HG03558 (cell line): ENCODE results near the gene FRYL.

Source experiments
- ATAC-seq: cut with Tn5 transposase; IDR thresholded peaks from one replicate; pipeline ENCODE4 v1.9.1; 2021; ENCODE audit warnings: moderate number of reproducible peaks; ENCODE audit not compliant: unreplicated experiment; ENCODE audit errors: extremely low read depth

FRYL gene

DNA sequence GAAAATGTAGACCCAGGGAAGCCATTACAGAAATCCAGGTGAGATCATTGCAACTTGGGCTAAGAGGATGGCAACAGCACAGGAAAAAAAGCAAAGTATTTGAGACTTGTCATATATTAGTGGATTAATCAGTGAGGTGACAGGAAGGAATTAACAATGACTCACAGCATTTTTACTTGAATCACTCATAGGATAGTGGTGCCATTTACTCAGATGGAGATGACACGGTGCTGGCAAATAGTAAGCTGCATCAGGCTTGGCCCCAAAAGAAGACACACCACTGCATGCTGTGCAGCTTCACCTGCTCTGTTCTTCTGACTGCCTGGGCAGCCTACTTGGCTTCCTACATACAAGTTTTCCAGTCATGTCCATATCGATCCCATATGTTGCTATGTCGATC, 144.8 kb downstream of the FRYL start:
- no peak for ATAC-seq

DNA sequence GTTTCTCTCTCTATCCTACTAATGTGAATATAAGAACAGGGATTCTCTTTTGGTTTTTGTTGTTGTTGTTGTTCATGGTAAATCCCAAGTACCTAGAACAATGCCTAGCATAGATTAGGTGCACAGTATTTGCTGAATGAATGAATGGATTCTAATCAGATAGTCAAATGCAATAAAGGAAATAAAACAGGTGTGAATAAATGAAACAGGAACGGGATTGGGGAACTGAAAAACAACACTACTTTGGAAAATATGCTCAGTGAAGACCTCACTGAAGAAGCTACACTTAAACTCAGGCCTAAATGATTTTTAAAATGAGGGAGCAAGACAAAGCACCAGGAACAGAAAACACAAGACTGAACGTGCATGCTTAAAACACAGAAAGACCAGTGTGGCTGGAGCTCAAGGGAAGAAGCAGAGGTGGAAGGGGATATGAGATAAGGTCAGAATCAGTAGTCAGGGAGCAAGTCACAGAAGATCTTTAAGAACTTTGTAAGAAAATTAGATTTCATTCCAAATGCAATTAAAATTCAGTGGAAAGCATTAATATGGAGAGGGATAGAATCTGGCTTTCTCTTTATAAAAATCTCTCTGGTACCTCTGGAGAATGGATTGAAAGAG, 145.3 kb downstream of the FRYL start:
- no peak for ATAC-seq

DNA sequence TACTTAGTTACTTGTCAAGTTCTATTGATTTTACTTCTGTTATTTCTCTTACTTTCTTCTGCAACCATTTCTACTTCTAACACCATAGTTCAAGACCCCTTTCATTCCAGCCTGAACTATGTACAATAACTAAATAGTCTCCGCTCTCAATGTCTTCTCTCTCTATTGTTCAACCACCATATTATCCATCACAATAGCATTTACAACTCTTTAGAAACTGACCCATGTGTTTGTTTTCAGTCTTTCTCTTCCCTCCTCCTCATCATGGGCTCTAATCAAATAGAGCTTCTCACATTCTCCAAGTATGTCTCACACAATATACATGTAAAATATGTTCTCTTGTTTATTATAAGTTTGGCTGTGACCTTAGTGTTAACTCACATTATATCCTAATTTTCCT, 146.4 kb downstream of the FRYL start:
- ATAC-seq, result no peak

GRCh38 chr4:48629458-48629857, 150.6 kb downstream of the FRYL start:
- ATAC-seq, result no peak

DNA sequence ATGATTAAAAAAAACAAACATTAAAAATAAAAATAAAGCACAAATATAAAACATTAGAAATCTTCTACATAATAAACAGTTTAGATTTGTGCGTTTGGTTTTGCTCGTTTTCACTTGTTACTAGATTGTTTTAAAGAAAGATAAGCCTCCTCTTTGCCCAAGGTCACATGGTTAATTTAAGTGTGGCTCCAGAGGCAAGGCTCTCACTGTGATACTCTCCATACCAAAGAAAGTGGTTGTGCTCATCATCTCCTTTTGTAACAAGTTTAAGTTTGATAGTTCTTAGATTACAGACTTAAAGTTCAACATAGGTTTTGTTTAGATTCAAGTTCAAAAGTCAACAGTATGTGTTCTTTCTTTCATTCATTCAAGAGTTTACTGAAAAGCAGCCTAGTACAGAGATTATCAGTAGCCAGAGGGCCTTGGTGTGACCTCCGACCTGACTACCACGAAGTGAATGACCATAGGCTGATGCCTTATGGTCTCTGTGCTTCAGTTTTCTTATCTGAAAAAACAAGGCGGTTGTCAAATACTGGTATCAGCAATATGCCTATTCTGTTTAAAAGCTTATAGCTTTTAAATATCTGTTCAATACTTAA, 156.8 kb downstream of the FRYL start:
- ATAC-seq, result no peak

DNA sequence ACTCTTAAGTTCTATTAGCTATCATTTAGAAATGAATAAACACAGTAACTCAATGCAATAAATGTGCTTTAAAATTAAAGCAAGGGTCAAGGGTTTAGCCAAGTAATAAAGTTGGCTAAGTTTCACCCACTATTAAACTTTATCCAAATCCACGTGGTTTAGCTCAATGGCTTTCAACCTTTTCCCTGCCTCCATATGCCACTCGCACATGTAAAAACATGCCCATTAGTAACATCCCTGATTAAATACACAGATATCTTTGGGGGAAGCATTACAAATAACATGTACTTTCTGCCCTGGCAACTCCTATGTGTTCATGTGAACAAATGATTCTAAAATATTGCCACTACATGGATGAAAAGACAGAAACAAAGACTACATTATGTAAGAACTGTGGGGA, 159.2 kb downstream of the FRYL start:
- ATAC-seq, result no peak

- no peak for ATAC-seq
These were observed 160.0 kb downstream of the FRYL start for GRCh38 chr4:48620093-48620492.

GRCh38 chr4:48604527-48604926, 175.6 kb downstream of the FRYL start:
- ATAC-seq, result no peak

DNA sequence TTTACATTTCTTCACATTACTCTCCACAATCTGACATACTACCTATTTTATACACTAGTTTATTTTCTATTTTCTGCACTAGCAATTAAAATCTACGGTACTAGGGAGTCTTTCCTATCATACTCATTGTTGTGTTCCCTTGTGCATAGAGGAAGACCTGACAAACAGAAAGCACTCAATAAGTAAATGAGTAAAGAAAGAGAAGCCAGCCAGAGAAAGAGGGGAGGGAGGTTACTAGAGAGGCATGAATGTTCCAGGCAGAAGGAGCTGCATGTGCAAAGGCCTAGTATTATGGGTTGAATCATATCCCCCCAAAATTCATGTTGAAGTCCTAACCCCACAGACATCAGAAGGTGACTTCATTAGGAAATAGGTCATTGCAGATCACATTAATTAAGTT, 176.0 kb downstream of the FRYL start:
- ATAC-seq, result no peak

- no peak for ATAC-seq
These were observed 176.6 kb downstream of the FRYL start for GRCh38 chr4:48603366-48604003.

DNA sequence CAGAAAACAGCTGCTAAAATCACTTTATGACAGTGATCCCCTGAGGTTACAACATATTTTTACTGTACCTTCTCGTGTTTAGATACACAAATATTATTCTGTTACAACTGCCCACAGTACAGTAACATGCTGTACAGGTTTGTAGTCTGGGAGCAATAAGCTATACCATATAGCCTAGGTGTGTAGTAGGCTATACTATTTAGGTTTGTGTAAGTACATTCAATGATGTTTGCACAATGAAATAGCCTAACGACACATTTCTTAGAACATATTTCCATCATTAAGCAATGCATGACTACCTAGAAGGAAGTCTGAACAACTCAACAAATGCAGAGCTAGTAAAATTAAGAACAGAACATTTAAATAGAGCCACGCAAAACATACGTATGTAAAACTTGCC, 177.3 kb downstream of the FRYL start:
- ATAC-seq, result no peak

DNA sequence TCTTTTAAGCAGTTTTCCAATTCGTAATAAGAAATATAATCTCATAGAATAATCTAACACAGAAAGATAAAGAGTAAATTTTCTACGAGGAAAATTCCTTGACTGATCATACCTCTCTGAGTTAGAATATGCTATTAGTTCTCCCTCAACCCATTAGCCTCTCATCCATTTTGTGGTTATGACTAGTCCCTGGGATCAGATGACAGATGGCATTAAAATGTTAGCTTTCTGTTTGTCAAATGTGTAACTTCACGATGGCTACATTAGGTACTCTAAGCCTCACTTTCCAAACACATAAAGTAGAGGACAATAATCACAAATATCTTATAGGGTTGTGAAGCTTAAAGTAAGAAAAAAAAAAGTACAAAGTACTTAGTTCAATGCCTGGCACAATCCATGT, 177.9 kb downstream of the FRYL start:
- no peak for ATAC-seq

GRCh38 chr4:48596336-48596735, 183.7 kb downstream of the FRYL start:
- no peak for ATAC-seq

DNA sequence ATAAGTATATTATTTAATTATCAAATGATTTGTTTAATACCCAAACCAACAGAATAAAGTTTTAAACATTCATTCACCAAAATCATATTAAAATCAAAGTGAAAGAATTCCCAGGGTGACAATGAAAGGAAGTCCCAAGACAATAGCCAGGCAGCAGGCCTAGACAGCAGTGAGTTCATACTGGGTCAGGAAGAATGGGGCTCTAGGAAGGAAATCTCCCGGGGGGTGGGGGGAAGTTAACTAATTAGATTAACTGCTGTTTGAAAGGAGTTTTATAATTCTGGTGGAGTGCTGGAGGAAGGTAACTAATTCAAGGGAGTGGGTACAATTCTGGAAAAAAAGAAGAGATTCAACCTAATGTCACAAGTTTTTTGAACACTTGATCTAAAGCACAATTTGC, 185.9 kb downstream of the FRYL start:
- no peak for ATAC-seq

DNA sequence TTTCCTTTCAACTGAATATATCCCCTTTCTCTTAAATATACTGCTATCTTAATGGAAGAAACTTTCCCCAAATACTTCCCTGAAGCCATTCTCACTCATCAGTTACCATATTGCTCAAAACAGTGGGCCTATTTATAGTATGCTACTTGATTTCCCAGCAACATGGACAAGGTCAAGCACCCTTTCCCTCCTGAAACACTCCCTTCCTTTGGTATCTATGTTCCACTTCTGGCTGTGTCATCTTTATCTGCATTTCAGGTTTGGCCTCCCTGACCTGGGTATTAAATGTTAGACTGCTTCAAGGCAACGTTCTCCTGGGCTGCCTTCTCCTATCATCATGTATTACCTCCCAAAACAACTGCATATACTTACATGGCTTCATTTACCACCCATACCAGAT, 188.7 kb downstream of the FRYL start:
- ATAC-seq, result no peak

DNA sequence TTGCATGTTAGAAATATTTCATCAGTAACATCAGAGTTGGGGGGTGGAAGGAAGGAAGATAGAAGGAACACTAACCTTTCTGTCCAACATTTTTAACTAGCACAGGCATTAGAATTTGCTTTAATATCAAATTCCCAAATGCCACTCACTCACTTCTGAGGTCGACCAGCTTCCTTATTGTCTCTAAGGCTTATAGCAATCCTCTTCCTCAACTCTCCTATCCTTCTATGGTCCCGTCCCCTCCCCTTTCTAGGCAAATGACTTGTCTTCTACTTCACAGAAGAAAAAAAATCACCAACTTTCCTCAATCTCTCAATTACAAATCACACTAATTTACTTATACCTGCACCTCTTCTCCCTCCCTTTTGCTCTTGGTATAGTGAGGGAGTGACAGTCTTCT, 189.2 kb downstream of the FRYL start:
- no peak for ATAC-seq

GRCh38 chr4:48589098-48589445, 191.0 kb downstream of the FRYL start:
- no peak for ATAC-seq

DNA sequence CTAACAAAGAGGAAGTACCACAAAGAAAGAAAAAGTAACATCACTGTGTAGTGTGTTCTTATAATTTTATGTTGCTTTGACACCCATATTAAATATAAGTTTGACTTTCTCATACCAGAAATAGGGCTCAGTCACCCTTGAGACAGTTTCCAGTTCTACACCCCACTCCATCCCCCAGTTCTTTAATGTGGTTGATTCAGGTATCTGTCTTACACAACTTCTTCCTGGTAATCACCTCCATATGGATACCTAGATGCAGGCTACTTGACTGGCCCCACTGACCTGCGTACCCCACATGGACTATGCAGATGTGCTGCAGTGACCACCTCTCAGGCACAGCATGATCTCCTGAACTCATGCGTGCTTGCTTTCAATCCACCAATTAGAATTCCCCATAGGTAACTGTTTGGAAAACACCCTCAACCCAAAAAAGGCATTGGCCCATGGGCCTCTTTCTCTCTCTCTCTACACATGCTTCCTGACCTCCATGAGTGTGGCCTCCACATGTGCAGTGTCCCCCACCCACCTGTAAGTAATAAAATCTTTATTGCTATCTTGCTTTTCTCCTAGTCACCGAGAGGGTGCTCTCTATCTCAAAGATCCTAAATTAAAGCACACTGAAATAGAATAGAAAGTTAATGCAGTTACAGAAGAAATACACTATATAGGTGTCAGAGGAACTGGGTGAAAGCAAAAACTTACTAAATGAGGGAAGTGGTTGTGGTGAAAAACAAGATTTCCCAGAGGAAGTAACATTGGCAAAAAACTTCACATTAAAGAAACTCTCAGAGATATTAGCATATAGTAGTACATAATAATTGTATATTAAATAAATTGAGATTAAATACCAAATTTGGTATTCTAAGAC, 191.6 kb downstream of the FRYL start:
- ATAC-seq, result no peak

GRCh38 chr4:48585401-48585800, 194.7 kb downstream of the FRYL start:
- no peak for ATAC-seq

DNA sequence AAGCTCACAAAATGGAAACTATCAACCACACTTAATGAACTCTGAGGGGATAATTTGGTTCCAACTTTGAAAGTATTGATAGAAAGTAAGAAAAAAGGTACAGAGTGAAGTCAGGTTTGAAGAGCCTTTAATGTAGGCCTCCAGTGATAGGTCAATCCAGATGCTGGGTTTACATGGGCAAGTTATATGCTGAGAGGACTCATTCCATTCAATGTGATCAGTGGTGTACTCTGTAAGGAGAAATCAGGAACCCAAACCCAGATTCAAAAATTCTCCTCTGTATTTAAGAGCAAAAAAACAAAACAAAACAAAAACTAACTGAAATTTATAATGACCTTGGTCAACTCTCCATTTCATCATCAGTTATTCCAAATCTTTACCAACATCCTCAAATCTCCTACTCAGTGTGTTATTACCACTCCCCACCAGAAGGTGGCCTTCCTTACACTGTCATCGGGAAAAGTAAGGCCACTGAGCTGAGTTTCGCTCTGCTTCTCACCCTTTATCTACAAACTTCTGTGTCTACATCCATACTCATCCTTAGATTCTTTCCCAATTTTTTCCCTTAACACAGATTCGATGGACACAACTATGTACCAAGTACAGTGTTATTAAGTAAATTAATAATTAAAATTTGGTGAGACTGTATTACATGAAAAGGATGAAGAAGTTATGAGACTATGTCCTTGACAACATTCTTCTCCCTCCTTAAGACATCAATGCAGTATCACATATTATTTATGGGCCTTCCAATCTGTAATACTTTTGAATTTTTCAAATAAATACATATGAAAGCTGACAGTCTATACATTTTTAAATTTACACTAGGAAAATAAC, 201.7 kb downstream of the FRYL start:
- peak; percentile 71 for ATAC-seq
